Astrocyte of the spinal cord (primary cell): ENCODE results near the gene CCDC127.

Experiments used
- DNase-seq: peaks from one replicate; pipeline ENCODE4 v3.0.0; 2011; ENCODE audit warnings: low read depth, low spot score
- H3K4me3 ChIP-seq: 2 replicates; pipeline ENCODE4 v1.5.1; 2011; ENCODE audit warnings: low read depth, mild to moderate bottlenecking, low read length, moderate library complexity
- CTCF ChIP-seq: IDR thresholded peaks from 2 replicates; pipeline ENCODE4 v1.5.1; 2012; ENCODE audit warnings: low read depth, mild to moderate bottlenecking, low read length, inconsistent platforms
- in situ Hi-C: cut with HindIII; loops from 2 replicates; pipeline ENCODE4 v1.10.0; 2017; ENCODE audit warnings: low sequenced_read_pairs

CCDC127 gene

GRCh38 chr5:192691-192969, 25.3 kb downstream of the CCDC127 start:
- in situ Hi-C loops: no loop called here
- no peak for TF ChIP-seq CTCF
- no peak overlapping the region for H3K4me3 ChIP-seq
- DNase-seq: no peak

- DNase-seq: no peak
- H3K4me3 ChIP-seq: no peak overlapping the region
- in situ Hi-C loops: no loop called here
- no peak for TF ChIP-seq CTCF
Measured at GRCh38 chr5:191949-192690, 25.8 kb downstream of the CCDC127 start.

GRCh38 chr5:191036-191948, 26.7 kb downstream of the CCDC127 start, which contains the start of gene LRRC14B:
LRRC14B (plus strand) TSS chr5:191495; CDS start chr5:191539, 44 bp downstream.
- TF ChIP-seq CTCF: no peak
- DNase-seq: no peak
- H3K4me3 ChIP-seq: no peak within 1 kb of the TSS
- in situ Hi-C loops: no loop called here

- in situ Hi-C loops: no loop called here
- no peak for DNase-seq
- TF ChIP-seq CTCF: no peak
- H3K4me3 ChIP-seq: no peak overlapping the region
Measured at GRCh38 chr5:190366-191035, 27.5 kb downstream of the CCDC127 start.

- no peak for DNase-seq
- in situ Hi-C loops: no loop called here
- TF ChIP-seq CTCF: no peak
- no peak overlapping the region for H3K4me3 ChIP-seq
Measured at GRCh38 chr5:189976-190365, 28.0 kb downstream of the CCDC127 start.

- in situ Hi-C loops: no loop called here
- no peak overlapping the region for H3K4me3 ChIP-seq
- no peak for TF ChIP-seq CTCF
- DNase-seq: no peak
Measured at GRCh38 chr5:189486-189885, 28.5 kb downstream of the CCDC127 start.
